ENCODE measurements around the gene CRYGN.

GRCh38 chr7:151459726-151460473, 20.0 kb upstream of the CRYGN start:
- no peak for TF ChIP-seq TAF1 (IDR thresholded peaks at IDR 0.05; ENCODE audit: low read depth, low read length)
- no peak for TF ChIP-seq POLR2AphosphoS5 (IDR thresholded peaks at IDR 0.05; ENCODE audit: low read depth, low read length)
- TF ChIP-seq POLR2A (IDR thresholded peaks at IDR 0.05; ENCODE audit: low read depth, low read length): no peak
- TF ChIP-seq PAX5 (IDR thresholded peaks at IDR 0.05; ENCODE audit: insufficient read depth, low read length, severe bottlenecking): no peak
- TF ChIP-seq SPI1 (IDR thresholded peaks at IDR 0.05; ENCODE audit: low read depth, low read length): no peak
